H1 (cell line): ENCODE data around the gene CC2D2A. TPM values are rescaled to one million over a fixed set of nuclear protein-coding genes. Genes with fewer than 3 reads are reported as not detected.

Source experiments
- CTCF ChIA-PET: fragments of 300-600 bp; sonication (Branson Sonifier 250); formaldehyde crosslinking; loops from one replicate; lab custom pipeline; 2021; ENCODE audit not compliant: partially characterized antibody; lab: Charles Lee
- POLR2A ChIA-PET: fragments of 300-600 bp; sonication (Branson Sonifier 250); formaldehyde crosslinking; loops from one replicate; lab custom pipeline; 2021; ENCODE audit warnings: inconsistent platforms; ENCODE audit not compliant: partially characterized antibody; lab: Charles Lee
- DNase-seq, 2 experiments: peaks; one replicate each; pipeline versions ENCODE4 v3.0.0 to v3.0.0-alpha.2; 2010 to 2022; ENCODE audit warnings: low spot score in 2 of 2, low read depth in 1 of 2, mixed read lengths in 1 of 2
- FAIRE-seq: peaks from 2 replicates; lab custom pipeline; 2011; peaks lifted over from hg19 to GRCh38; lab: Jason Lieb, UNC
- H2AFZ ChIP-seq: 2 replicates; pipeline ENCODE4 v1.8.1; 2012; ENCODE audit warnings: low read length, inconsistent platforms
- H2AK5ac ChIP-seq: 2 replicates; pipeline ENCODE4 v1.6.1; 2013; ENCODE audit warnings: low read depth, low read length
- H2BK120ac ChIP-seq: replicated peaks from 2 replicates; pipeline ENCODE3; 2013; ENCODE audit warnings: low read depth, low read length, inconsistent platforms
- H2BK12ac ChIP-seq: 2 replicates; pipeline ENCODE4 v1.6.1; 2013; ENCODE audit warnings: low read depth, low read length
- H2BK15ac ChIP-seq: 2 replicates; pipeline ENCODE4 v1.6.1; 2013; ENCODE audit warnings: low read length
- H2BK20ac ChIP-seq: 2 replicates; pipeline ENCODE4 v1.6.1; 2013; ENCODE audit warnings: low read length
- H2BK5ac ChIP-seq: 2 replicates; pipeline ENCODE4 v1.6.1; 2013; ENCODE audit warnings: low read depth, low read length
- H3K14ac ChIP-seq: 2 replicates; pipeline ENCODE4 v1.6.1; 2013; ENCODE audit warnings: inconsistent platforms; ENCODE audit not compliant: insufficient read length
- H3K18ac ChIP-seq: 2 replicates; pipeline ENCODE4 v1.6.1; 2013; ENCODE audit warnings: low read length; ENCODE audit errors: extremely low read depth
- H3K23ac ChIP-seq: 2 replicates; pipeline ENCODE4 v1.6.1; 2013; ENCODE audit warnings: inconsistent platforms; ENCODE audit not compliant: insufficient read length
- H3K23me2 ChIP-seq: 2 replicates; pipeline ENCODE4 v1.6.1; 2013; ENCODE audit warnings: low read depth, low read length
- H3K27ac ChIP-seq: 2 replicates; pipeline ENCODE4 v1.6.1; 2011; ENCODE audit warnings: low read depth, low read length, inconsistent platforms
- H3K27me3 ChIP-seq, 4 experiments: replicated peaks in 1 of 4; 1 replicate in 1 of 4; 2 replicates in 3 of 4; pipeline versions ENCODE4 v1.6.1 to v1.8.1; 2011 to 2013; ENCODE audit warnings: low read length in 3 of 4, mild to moderate bottlenecking in 3 of 4, inconsistent platforms in 2 of 4, mixed read lengths in 2 of 4, moderate library complexity in 1 of 4; ENCODE audit not compliant: control insufficient read depth in 3 of 4, insufficient read depth in 3 of 4; ENCODE audit errors: extremely low read depth in 1 of 4
- H3K36me3 ChIP-seq, 4 experiments: 2 replicates each; pipeline versions ENCODE4 v1.6.1 to v1.8.1; 2011 to 2013; ENCODE audit warnings: mild to moderate bottlenecking in 4 of 4, low read length in 3 of 4, moderate library complexity in 2 of 4, control low read depth in 1 of 4, inconsistent platforms in 1 of 4; ENCODE audit not compliant: insufficient read depth in 4 of 4, control insufficient read depth in 2 of 4
- H3K4ac ChIP-seq: replicated peaks from 2 replicates; pipeline ENCODE3; 2013; ENCODE audit warnings: low read length, low read depth, mixed read lengths, inconsistent platforms; ENCODE audit not compliant: insufficient read length
- H3K4me1 ChIP-seq, 4 experiments: replicated peaks in 1 of 4; 1 replicate in 1 of 4; 2 replicates in 3 of 4; pipeline versions ENCODE4 v1.6.1 to v1.8.1; 2011 to 2013; ENCODE audit warnings: low read length in 3 of 4, inconsistent platforms in 2 of 4, mixed read lengths in 1 of 4; ENCODE audit not compliant: insufficient read depth in 4 of 4, control insufficient read depth in 3 of 4
- H3K4me2 ChIP-seq, 2 experiments: 2 replicates each; pipeline versions ENCODE4 v1.6.1 to v1.8.1; 2011 to 2013; ENCODE audit warnings: low read depth in 2 of 2, low read length in 2 of 2, control low read depth in 1 of 2, inconsistent platforms in 1 of 2, mild to moderate bottlenecking in 1 of 2; ENCODE audit not compliant: insufficient read depth in 1 of 2
- H3K4me3 ChIP-seq, 4 experiments: fragments of 200-600, 300-600 bp in 1 of 4; sonication (generic), shearing (Covaris generic), sonication (Bioruptor Twin) in 1 of 4; 2 replicates each; pipeline versions ENCODE4 v1.5.1 to v1.8.1; 2011 to 2016; ENCODE audit warnings: low read length in 4 of 4, low read depth in 3 of 4, control low read depth in 2 of 4, inconsistent platforms in 2 of 4, mild to moderate bottlenecking in 2 of 4, mixed read lengths in 1 of 4, moderate library complexity in 1 of 4; ENCODE audit not compliant: insufficient read depth in 2 of 4; ENCODE audit errors: extremely low read depth in 1 of 4
- H3K56ac ChIP-seq: replicated peaks from 2 replicates; pipeline ENCODE3; 2013; ENCODE audit warnings: low read depth, mild to moderate bottlenecking, mixed read lengths, low read length, inconsistent platforms; ENCODE audit not compliant: insufficient read length
- H3K79me1 ChIP-seq: 2 replicates; pipeline ENCODE4 v1.6.1; 2013; ENCODE audit warnings: low read depth, low read length, control low read depth
- H3K79me2 ChIP-seq, 2 experiments: 2 replicates each; pipeline versions ENCODE4 v1.6.1 to v1.8.1; 2012 to 2013; ENCODE audit warnings: low read length in 2 of 2, mild to moderate bottlenecking in 2 of 2, inconsistent platforms in 1 of 2; ENCODE audit not compliant: insufficient read depth in 2 of 2, control insufficient read depth in 1 of 2
- H3K9ac ChIP-seq, 4 experiments: replicated peaks in 1 of 4; 1 replicate in 1 of 4; 2 replicates in 3 of 4; pipeline versions ENCODE4 v1.6.1 to v1.8.1; 2011 to 2013; ENCODE audit warnings: low read depth in 3 of 4, low read length in 3 of 4, control low read depth in 2 of 4, mild to moderate bottlenecking in 2 of 4, moderate library complexity in 2 of 4, inconsistent platforms in 1 of 4; ENCODE audit errors: extremely low read depth in 1 of 4
- H3K9me3 ChIP-seq, 2 experiments: 2 replicates each; pipeline versions ENCODE4 v1.6.1 to v1.8.1; 2012 to 2013; ENCODE audit warnings: mild to moderate bottlenecking in 2 of 2, moderate library complexity in 2 of 2, control low read depth in 1 of 2, inconsistent platforms in 1 of 2, low read depth in 1 of 2, low read length in 1 of 2, mixed read lengths in 1 of 2; ENCODE audit not compliant: insufficient read depth in 2 of 2
- H4K20me1 ChIP-seq, 2 experiments: replicated peaks in 1 of 2; 2 replicates each; pipeline versions ENCODE3 to v1.8.1; 2011 to 2013; ENCODE audit warnings: inconsistent platforms in 2 of 2, low read length in 2 of 2, mild to moderate bottlenecking in 1 of 2; ENCODE audit not compliant: insufficient read depth in 2 of 2, control insufficient read depth in 1 of 2
- H4K5ac ChIP-seq: 2 replicates; pipeline ENCODE4 v1.6.1; 2013; ENCODE audit warnings: low read length, low read depth, mixed read lengths, inconsistent platforms; ENCODE audit not compliant: insufficient read length
- H4K8ac ChIP-seq: 2 replicates; pipeline ENCODE4 v1.8.0; 2013; ENCODE audit warnings: mild to moderate bottlenecking, moderate library complexity, low read length, inconsistent platforms; ENCODE audit not compliant: insufficient read depth; ENCODE audit errors: extremely low read depth
- H4K91ac ChIP-seq: replicated peaks from 2 replicates; pipeline ENCODE3; 2013; ENCODE audit warnings: low read length, mixed read lengths, inconsistent platforms; ENCODE audit not compliant: insufficient read length
- CHD1 ChIP-seq: IDR thresholded peaks from 2 replicates; pipeline ENCODE4 v1.6.1; 2012; ENCODE audit warnings: low read depth, low read length, improper control_type of control experiment
- JUN ChIP-seq: IDR thresholded peaks from 2 replicates; pipeline ENCODE4 v1.6.1; 2011; ENCODE audit warnings: low read depth, mild to moderate bottlenecking, improper control_type of control experiment, low read length
- KDM1A ChIP-seq: fragments of 200-600, 300-600 bp; sonication (generic); IDR thresholded peaks from 2 replicates; pipeline ENCODE4 v1.7.1; 2016; ENCODE audit warnings: mild to moderate bottlenecking, low read length, borderline replicate concordance
- SRF ChIP-seq: IDR thresholded peaks from 2 replicates; pipeline ENCODE4 v1.6.1; 2011; ENCODE audit warnings: mild to moderate bottlenecking, low read depth, low read length, moderate library complexity
- WGBS, 2 experiments: shearing (Covaris generic) in 1 of 2; methylation state at CpG; one replicate each; pipeline versions ENCODE4 v1.1.6 to v1.1.7; 2013 to 2015; ENCODE audit warnings: low lambda C conversion rate in 2 of 2, mixed read lengths in 2 of 2, inconsistent platforms in 1 of 2, low coverage in 1 of 2, missing lambda C conversion rate in 1 of 2; ENCODE audit not compliant: insufficient replicate concordance in 2 of 2, insufficient coverage in 1 of 2, insufficient read length in 1 of 2; ENCODE audit errors: extremely low coverage in 1 of 2, missing lambda C conversion rate in 1 of 2; 5-methylcytosine and 5-hydroxymethylcytosine counted together
- polyA plus RNA-seq, 7 experiments: library from polyadenylated mRNA; depleted of rRNA in 3 of 7; stranded (reverse) in 5 of 7; unstranded in 2 of 7; fragments of >200 nt in 5 of 7; fragments of 200-250 nt in 2 of 7; gene quantifications; 1 replicate in 5 of 7; 2 replicates in 1 of 7; 4 replicates in 1 of 7; pipeline versions ENCODE4 v1.2.1 to v1.2.3, GENCODE V29; 2011 to 2013; ENCODE audit warnings: missing spikeins in 2 of 7, mixed read lengths in 2 of 7
- total RNA-seq: library from RNA; stranded (reverse); fragmentation: NEBNext Ultra II Directional; extraction: Animal tissue kit (Norgen Biotek cat#: 25700); gene quantifications from 2 replicates; pipeline ENCODE4 v1.2.1, GENCODE V29; 2021

The CC2D2A gene
- total and polyA plus RNA-seq, 2 of the 8 experiments (the other 6 are each of a cell fraction or from before 2014, with no cell fraction given): 11.0 to 12.2 TPM

DNA sequence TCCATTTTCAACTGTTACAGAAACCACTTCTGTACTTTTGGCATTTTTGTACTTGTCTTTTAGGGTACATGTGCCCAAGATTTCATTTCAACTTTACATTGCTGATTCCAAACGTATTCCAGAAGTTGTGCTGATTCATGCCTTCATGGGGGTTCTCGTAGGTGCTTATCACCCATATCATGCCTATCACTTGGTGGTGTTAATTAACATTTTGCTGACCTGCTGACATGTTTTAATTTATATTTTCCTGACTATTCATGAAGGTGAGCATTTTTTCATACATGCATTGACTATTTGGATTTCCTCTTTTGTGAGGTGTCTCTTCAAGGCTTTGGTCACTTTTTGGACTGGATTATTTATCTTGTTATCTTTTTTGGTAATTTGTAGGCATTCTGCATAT lies 64.1 kb downstream of the CC2D2A start:
- Histone ChIP-seq H2AK5ac (no peak overlapping the region), H3K79me1 (no peaks in the 10 kb centered on the region), H4K20me1 (no peaks in the 10 kb centered on the region), H2AFZ (no peak overlapping the region), H3K79me2 (no peaks in the 10 kb centered on the region), H3K27me3 (no peaks in the 10 kb centered on the region), H3K23me2 (no peaks in the 10 kb centered on the region), H2BK5ac (no peak overlapping the region), H2BK12ac (no peak overlapping the region), H3K36me3 (peaks cover 0 to 4% (median 2%) of the 10 kb centered on the region in 4 experiments; a peak in 2 of 8 replicates), H3K9ac (no peak overlapping the region), H3K4ac (no peak overlapping the region), H2BK15ac (no peak overlapping the region), H4K5ac (no peak overlapping the region), H3K14ac (no peak overlapping the region), H3K27ac (no peak overlapping the region), H2BK20ac (no peak overlapping the region), H3K4me2 (no peak overlapping the region), H3K18ac (no peak overlapping the region), H3K23ac (no peak overlapping the region), H3K9me3 (no peaks in the 10 kb centered on the region), H2BK120ac (no peak overlapping the region), H4K8ac (no peak overlapping the region), H3K56ac (no peak overlapping the region), H4K91ac (no peak overlapping the region), H3K4me1 (no peaks in the 10 kb centered on the region), H3K4me3 (no peak overlapping the region)
- ChIA-PET POLR2A (no interaction called here), CTCF (no interaction called here)
- FAIRE-seq (no peak), DNase-seq (no peak)
- 80% methylated on average over 2 of the region's 2 CpGs; no CpG with 5 or more reads in 1 of the 2 experiments for WGBS, 2 experiments
- TF ChIP-seq SRF (no peak), CHD1 (no peak), JUN (no peak), KDM1A (no peak)
